ENCODE measurements around the gene MVB12B. TPM values are rescaled to one million over a fixed set of nuclear protein-coding genes. Genes with fewer than 3 reads are reported as not detected.

The MVB12B gene
- total RNA-seq, 4 donors from 2014 or later = 2.1 to 39.2 (median 22.2) TPM

DNA sequence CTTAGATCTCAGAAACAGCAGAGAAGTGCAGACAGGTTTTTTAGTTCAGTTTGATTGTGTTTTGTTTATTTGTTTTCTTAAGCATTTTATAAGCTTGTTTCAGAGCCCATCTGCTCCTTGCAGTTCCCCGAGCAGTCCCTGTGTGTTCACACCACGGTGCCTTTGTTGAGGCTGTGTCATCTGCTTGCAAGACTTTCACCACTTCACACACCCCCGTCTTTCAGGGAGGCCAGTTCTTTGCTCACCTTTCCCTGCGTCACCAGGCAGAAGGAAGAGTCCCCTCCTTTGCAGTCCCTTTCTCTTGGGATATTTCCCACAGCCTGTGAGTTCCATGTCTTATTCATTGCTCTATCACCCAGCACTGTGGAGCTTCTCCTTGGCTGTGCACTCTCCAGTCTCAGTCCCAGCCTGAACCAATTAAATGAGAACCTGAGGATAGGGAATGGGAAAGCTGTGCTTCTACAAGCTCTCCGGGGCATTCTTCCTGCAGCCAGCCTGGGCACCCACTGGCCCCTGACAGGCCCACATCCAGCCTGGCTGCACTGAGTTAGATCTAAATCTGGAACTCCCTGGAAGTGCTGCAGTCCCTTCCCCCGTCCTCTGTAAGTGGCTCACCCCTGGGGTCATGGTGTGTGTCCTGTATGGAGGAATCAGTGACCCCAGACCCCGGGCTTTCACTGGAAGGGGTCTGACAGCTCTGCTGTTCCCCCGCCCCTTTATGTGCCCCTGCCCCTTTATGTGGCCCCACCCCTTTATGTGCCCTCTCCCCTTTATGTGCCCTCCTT is 5.5 kb downstream of the MVB12B start:
- H3K4me1 ChIP-seq = no peaks in the 10 kb centered on the region
- H3K27ac ChIP-seq = no peak overlapping the region

DNA sequence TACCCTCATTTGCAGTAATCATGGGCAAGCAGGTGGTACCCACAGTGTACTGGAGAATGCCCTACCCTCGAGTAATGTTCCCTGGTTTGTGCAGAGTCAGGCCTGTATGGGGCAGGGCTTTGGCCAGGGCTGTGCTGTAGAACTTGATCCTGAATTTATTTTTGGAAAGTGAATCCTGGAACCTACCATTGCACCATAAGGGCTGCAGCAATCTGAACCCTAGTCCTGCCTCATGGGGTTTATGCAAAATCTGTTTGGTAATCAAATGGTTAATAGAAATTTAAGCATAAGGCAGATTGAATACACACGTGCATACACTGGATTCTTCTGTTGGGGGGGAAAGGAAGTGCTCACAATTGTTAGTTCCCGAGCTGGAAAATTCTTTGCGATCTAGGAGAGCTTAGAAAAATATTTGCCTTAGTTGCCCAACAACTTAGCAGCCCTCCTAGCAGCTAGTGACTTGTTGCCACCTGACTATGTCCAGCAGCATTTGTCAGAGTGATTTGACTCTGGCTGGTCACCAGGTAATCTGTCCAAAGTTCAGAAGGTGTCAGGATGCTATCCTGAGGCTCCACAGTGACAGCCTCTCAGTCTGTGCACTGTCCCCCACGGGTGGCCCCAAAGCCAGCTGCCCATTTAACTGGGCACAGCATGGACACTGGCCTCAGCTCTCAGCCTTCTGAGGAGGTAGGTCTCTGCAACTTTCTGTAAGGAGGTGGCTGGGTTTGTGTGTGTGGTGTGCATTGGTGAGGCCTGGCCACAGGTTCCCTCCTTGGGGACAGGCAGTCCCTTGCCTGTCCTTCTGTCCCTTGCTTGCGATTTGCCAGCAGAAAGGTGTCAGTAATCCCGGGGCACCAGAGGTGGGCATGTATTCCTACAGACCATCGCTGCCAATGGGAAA is 8.3 kb downstream of the MVB12B start:
- Histone ChIP-seq H3K36me3 (no peaks in the 10 kb centered on the region), H3K4me1 (no peaks in the 10 kb centered on the region), H3K9me3 (no peaks in the 10 kb centered on the region), H3K4me3 (no peak overlapping the region), H3K27ac (peak overlapping the region in 1 of 2 donors; percentile 17), H3K27me3 (no peaks in the 10 kb centered on the region)
- no peak for TF ChIP-seq POLR2A (IDR thresholded peaks at IDR 0.05)
- no peak for TF ChIP-seq CTCF (IDR thresholded peaks at IDR 0.05)
- no peak for DNase-seq
- intact Hi-C loops (cut with DNase I; ENCODE audit: low total_unique reads) = no loop called here

More for the DNA sequence above, 5.5 kb downstream of the MVB12B start:
- intact Hi-C loops (cut with DNase I; ENCODE audit: low total_unique reads) = no loop called here
- Histone ChIP-seq H3K36me3 (no peaks in the 10 kb centered on the region), H3K9me3 (no peaks in the 10 kb centered on the region), H3K4me3 (no peak overlapping the region), H3K27me3 (no peaks in the 10 kb centered on the region)
- TF ChIP-seq POLR2A (IDR thresholded peaks at IDR 0.05) (no peak), CTCF (IDR thresholded peaks at IDR 0.05) (no peak)
- DNase-seq = no peak

DNA sequence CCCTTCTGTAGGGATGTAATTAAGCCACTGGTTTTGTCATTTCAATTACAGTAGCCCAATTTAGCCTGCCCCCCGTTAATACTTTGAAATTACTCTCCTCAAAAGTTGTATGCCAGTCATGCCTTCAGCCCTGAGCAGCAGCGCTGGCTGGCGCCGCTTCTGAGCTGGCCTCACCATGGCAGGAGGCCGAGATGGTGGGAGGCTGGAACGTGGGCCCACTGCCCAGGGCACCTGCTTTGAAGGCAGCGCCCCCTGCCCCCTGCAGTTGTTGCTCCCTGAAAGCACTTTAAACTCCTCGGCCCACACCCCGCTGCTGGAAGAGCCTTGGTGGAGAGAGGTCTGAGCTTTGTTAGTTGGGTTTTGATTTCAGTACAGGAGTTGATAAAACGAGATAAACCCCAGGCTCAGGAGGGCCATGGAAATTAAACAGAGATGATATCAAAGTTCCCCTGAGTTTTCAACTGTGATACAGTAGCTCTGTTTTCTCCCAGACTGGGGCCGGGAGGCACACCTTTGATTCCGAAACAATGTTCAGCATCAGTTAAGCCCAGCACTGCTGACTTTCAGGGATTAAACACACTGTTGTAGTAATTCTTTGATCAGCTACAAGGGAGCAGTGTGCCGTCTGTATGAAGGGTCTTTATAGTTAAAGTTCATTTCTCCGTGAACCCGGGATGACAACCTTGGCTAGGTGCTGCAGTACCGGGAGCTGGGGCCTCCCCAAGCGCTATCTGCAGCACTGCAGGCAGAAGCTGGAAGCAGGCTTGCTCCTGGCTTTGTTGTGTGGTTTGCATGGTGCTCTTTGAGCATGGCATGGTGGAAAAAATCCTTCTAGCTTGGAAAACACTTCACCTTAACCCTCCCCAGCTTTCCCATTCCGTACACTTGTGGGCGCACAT is 9.5 kb downstream of the MVB12B start:
- intact Hi-C loops (cut with DNase I; ENCODE audit: low total_unique reads) = no loop called here

GRCh38 chr9:126336736-126337325 is 10.2 kb downstream of the MVB12B start:
- no peaks in the 10 kb centered on the region for H3K27me3 ChIP-seq
- H3K4me1 ChIP-seq = no peaks in the 10 kb centered on the region
- no peaks in the 10 kb centered on the region for H3K9me3 ChIP-seq
- H3K36me3 ChIP-seq = no peaks in the 10 kb centered on the region
- no peak overlapping the region for H3K4me3 ChIP-seq
- TF ChIP-seq POLR2A (IDR thresholded peaks at IDR 0.05) (no peak), CTCF (IDR thresholded peaks at IDR 0.05) (no peak)
- intact Hi-C loops (cut with DNase I; ENCODE audit: low total_unique reads) = no loop called here
- DNase-seq = no peak
- H3K27ac ChIP-seq = no peak overlapping the region

More for the DNA sequence above, 9.5 kb downstream of the MVB12B start:
- no peak overlapping the region for H3K27ac ChIP-seq
- H3K4me3 ChIP-seq = no peak overlapping the region
- H3K36me3 ChIP-seq = no peaks in the 10 kb centered on the region
- no peaks in the 10 kb centered on the region for H3K27me3 ChIP-seq
- H3K9me3 ChIP-seq = no peaks in the 10 kb centered on the region
- DNase-seq = no peak
- H3K4me1 ChIP-seq = no peaks in the 10 kb centered on the region
- TF ChIP-seq CTCF (IDR thresholded peaks at IDR 0.05) = no peak
- no peak for TF ChIP-seq POLR2A (IDR thresholded peaks at IDR 0.05)
